ENCODE measurements around the gene KLHL6.

Gene KLHL6

GRCh38 chr3:183464480-183464879 is 91.0 kb downstream of the KLHL6 start:
- DNase-seq: no peak
- no peaks in the 10 kb centered on the region for H3K9me3 ChIP-seq (replicated peaks; ENCODE audit: insufficient read depth, low read length)
- TF ChIP-seq CTCF (IDR thresholded peaks at IDR 0.05; ENCODE audit: low read length) (no peak), EZH2phosphoT487 (IDR thresholded peaks at IDR 0.05; ENCODE audit: low read length) (no peak)
- H3K9ac ChIP-seq (ENCODE audit: low read length): no peak overlapping the region
- no peaks in the 10 kb centered on the region for H4K20me1 ChIP-seq (ENCODE audit: insufficient read depth, low read length)
- no peak overlapping the region for H3K27ac ChIP-seq (ENCODE audit: low read length)
- no peaks in the 10 kb centered on the region for H3K27me3 ChIP-seq (replicated peaks; ENCODE audit: insufficient read depth, low read length)
- no peak overlapping the region for H2AFZ ChIP-seq (ENCODE audit: low read length)
- H3K9me2 ChIP-seq (replicated peaks; ENCODE audit: insufficient read depth, low read length): no peaks in the 10 kb centered on the region
- H3K4me1 ChIP-seq (ENCODE audit: low read length): peaks cover 10% of the 10 kb centered on the region
- no peaks in the 10 kb centered on the region for H3K79me2 ChIP-seq (ENCODE audit: low read length)
- H3K36me3 ChIP-seq (replicated peaks; ENCODE audit: insufficient read depth, low read length): no peaks in the 10 kb centered on the region
- peaks cover 11% of the 10 kb centered on the region for H3F3A ChIP-seq (ENCODE audit: insufficient read depth, low read length)
- H3K4me3 ChIP-seq (ENCODE audit: low read length): no peak overlapping the region
- H3K4me2 ChIP-seq (ENCODE audit: low read depth, low read length): no peak overlapping the region

- Histone ChIP-seq H3K4me1 (ENCODE audit: low read length) (no peaks in the 10 kb centered on the region), H3K9me3 (replicated peaks; ENCODE audit: insufficient read depth, low read length) (no peaks in the 10 kb centered on the region), H2AFZ (ENCODE audit: low read length) (no peak overlapping the region), H3K9me2 (replicated peaks; ENCODE audit: insufficient read depth, low read length) (no peaks in the 10 kb centered on the region), H4K20me1 (ENCODE audit: insufficient read depth, low read length) (no peaks in the 10 kb centered on the region), H3K4me2 (ENCODE audit: low read depth, low read length) (no peak overlapping the region), H3K4me3 (ENCODE audit: low read length) (no peak overlapping the region), H3K36me3 (replicated peaks; ENCODE audit: insufficient read depth, low read length) (no peaks in the 10 kb centered on the region; the same call in 1 of the 2 replicates), H3K27me3 (replicated peaks; ENCODE audit: insufficient read depth, low read length) (no peaks in the 10 kb centered on the region), H3K27ac (ENCODE audit: low read length) (no peak overlapping the region), H3K79me2 (ENCODE audit: low read length) (no peaks in the 10 kb centered on the region), H3F3A (ENCODE audit: insufficient read depth, low read length) (no peaks in the 10 kb centered on the region), H3K9ac (ENCODE audit: low read length) (no peak overlapping the region)
- TF ChIP-seq CTCF (IDR thresholded peaks at IDR 0.05; ENCODE audit: low read length) (no peak), EZH2 (optimal IDR thresholded peaks at IDR 0.05; ENCODE audit: low read depth, low read length) (no peak), EZH2phosphoT487 (IDR thresholded peaks at IDR 0.05; ENCODE audit: low read length) (no peak)
- DNase-seq: no peak
Observed at GRCh38 chr3:183460081-183461055, 95.1 kb downstream of the KLHL6 start.

- Histone ChIP-seq H3K9ac (ENCODE audit: low read length) (no peak overlapping the region), H2AFZ (ENCODE audit: low read length) (no peak overlapping the region), H3K27ac (ENCODE audit: low read length) (no peak overlapping the region), H3K79me2 (ENCODE audit: low read length) (peaks cover 12% of the 10 kb centered on the region), H3F3A (ENCODE audit: insufficient read depth, low read length) (no peaks in the 10 kb centered on the region), H3K4me2 (ENCODE audit: low read depth, low read length) (no peak overlapping the region), H3K9me2 (replicated peaks; ENCODE audit: insufficient read depth, low read length) (no peaks in the 10 kb centered on the region), H3K9me3 (replicated peaks; ENCODE audit: insufficient read depth, low read length) (no peaks in the 10 kb centered on the region), H3K27me3 (replicated peaks; ENCODE audit: insufficient read depth, low read length) (no peaks in the 10 kb centered on the region), H3K36me3 (replicated peaks; ENCODE audit: insufficient read depth, low read length) (no peaks in the 10 kb centered on the region; the same call in 1 of the 2 replicates), H3K4me1 (ENCODE audit: low read length) (no peaks in the 10 kb centered on the region), H4K20me1 (ENCODE audit: insufficient read depth, low read length) (no peaks in the 10 kb centered on the region), H3K4me3 (ENCODE audit: low read length) (no peak overlapping the region)
- DNase-seq: no peak
- TF ChIP-seq EZH2phosphoT487 (IDR thresholded peaks at IDR 0.05; ENCODE audit: low read length): no peak
- TF ChIP-seq CTCF (IDR thresholded peaks at IDR 0.05; ENCODE audit: low read length): no peak
- TF ChIP-seq EZH2 (optimal IDR thresholded peaks at IDR 0.05; ENCODE audit: low read depth, low read length): no peak
Observed at GRCh38 chr3:183455089-183455488, 100.4 kb downstream of the KLHL6 start.
